HepG2 (cell line): Measurements from ENCODE around the gene PRSS27. TPM values are rescaled to one million over a fixed set of nuclear protein-coding genes. Genes with fewer than 3 reads are reported as not detected.
A peak's percentile ranks its signal among the peaks of the same experiment; 100 is the strongest.

Experiments
- ARNT ChIP-seq: fragments of 450-650 bp; IDR thresholded peaks from 2 replicates; pipeline ENCODE4 v1.6.1; 2017
- ASH2L ChIP-seq: fragments of 300-600, 200-600 bp; sonication (generic); IDR thresholded peaks from 2 replicates; pipeline ENCODE4 v1.7.0; 2017; ENCODE audit warnings: low read depth, mild to moderate bottlenecking, moderate library complexity, mixed read lengths, low read length; ENCODE audit not compliant: insufficient read length
- CEBPG ChIP-seq: IDR thresholded peaks from 2 replicates; pipeline ENCODE4 v1.6.1; 2016
- PAX8 ChIP-seq: sonication (generic); formaldehyde crosslinking; IDR thresholded peaks from 2 replicates; pipeline ENCODE4 v1.8.0; 2022; ENCODE audit warnings: mild to moderate bottlenecking, missing genetic modification reagents, borderline replicate concordance
- SNAI1 ChIP-seq: sonication (generic); formaldehyde crosslinking; IDR thresholded peaks from 2 replicates; pipeline ENCODE4 v1.5.0; 2020; ENCODE audit warnings: mild to moderate bottlenecking, missing genetic modification reagents, borderline replicate concordance
- U2AF1 ChIP-seq: fragments of 200-400 bp; formaldehyde crosslinking; optimal IDR thresholded peaks from 2 replicates; pipeline ENCODE3; 2017; ENCODE audit warnings: mild to moderate bottlenecking, low read depth, low read length
- ZMYM4 ChIP-seq: sonication (generic); formaldehyde crosslinking; IDR thresholded peaks from 2 replicates; pipeline ENCODE4 v1.8.1; 2023; ENCODE audit warnings: mild to moderate bottlenecking, missing genetic modification reagents
- ZNF232 ChIP-seq: sonication (generic); formaldehyde crosslinking; IDR thresholded peaks from 2 replicates; pipeline ENCODE4 v1.4.0; 2020; ENCODE audit warnings: missing genetic modification reagents, borderline replicate concordance
- ZNF431 ChIP-seq: sonication (generic); formaldehyde crosslinking; IDR thresholded peaks from 2 replicates; pipeline ENCODE4 v1.9.0; 2022; ENCODE audit warnings: missing genetic modification reagents, low read depth, mild to moderate bottlenecking, borderline replicate concordance
- ZNF605 ChIP-seq: sonication (generic); formaldehyde crosslinking; IDR thresholded peaks from 2 replicates; pipeline ENCODE4 v1.8.0; 2022; ENCODE audit warnings: mild to moderate bottlenecking, missing genetic modification reagents
- ZNF790 ChIP-seq: sonication (generic); formaldehyde crosslinking; IDR thresholded peaks from 2 replicates; pipeline ENCODE4 v1.8.0; 2022; ENCODE audit warnings: missing genetic modification reagents, mild to moderate bottlenecking, borderline replicate concordance
- polyA plus RNA-seq, 8 experiments: library from polyadenylated mRNA; depleted of rRNA in 3 of 8; stranded (reverse) in 7 of 8; unstranded in 1 of 8; fragments of >200 nt; fragmentation: Illumina TruSeq in 4 of 8; extraction: Trizol in 4 of 8; gene quantifications; 2 replicates each; pipeline versions ENCODE4 v1.2.1 to v1.2.3, GENCODE V29; 2011 to 2016; ENCODE audit warnings: low read depth in 4 of 8, missing spikeins in 1 of 8, mixed read lengths in 1 of 8; ENCODE audit not compliant: insufficient read depth in 1 of 8
- total RNA-seq, 5 experiments: library from RNA; depleted of rRNA; stranded (reverse); fragments of >200 nt; fragmentation: Illumina TruSeq; extraction: Trizol; gene quantifications; 2 replicates each; pipeline ENCODE4 v1.2.3, GENCODE V29; 2016; ENCODE audit warnings: low read depth in 1 of 5
- TF ChIP-seq, protein P1 (sequence below): sonication (generic); formaldehyde crosslinking; IDR thresholded peaks from 2 replicates; pipeline ENCODE4 v1.9.0; 2021; ENCODE audit warnings: mild to moderate bottlenecking, missing genetic modification reagents
- TF ChIP-seq, protein P2 (sequence below): sonication (generic); formaldehyde crosslinking; IDR thresholded peaks from 2 replicates; pipeline ENCODE4 v1.9.0; 2021; ENCODE audit warnings: missing genetic modification reagents, borderline replicate concordance
- TF ChIP-seq, protein P3 (sequence below): sonication (generic); formaldehyde crosslinking; IDR thresholded peaks from 2 replicates; pipeline ENCODE4 v1.4.0; 2020; ENCODE audit warnings: missing genetic modification reagents

Gene PRSS27
- total and polyA plus RNA-seq, 2 of the 13 experiments (the other 11 are each of a cell fraction or from before 2014, with no cell fraction given) = 0.20 to 0.73 TPM

DNA sequence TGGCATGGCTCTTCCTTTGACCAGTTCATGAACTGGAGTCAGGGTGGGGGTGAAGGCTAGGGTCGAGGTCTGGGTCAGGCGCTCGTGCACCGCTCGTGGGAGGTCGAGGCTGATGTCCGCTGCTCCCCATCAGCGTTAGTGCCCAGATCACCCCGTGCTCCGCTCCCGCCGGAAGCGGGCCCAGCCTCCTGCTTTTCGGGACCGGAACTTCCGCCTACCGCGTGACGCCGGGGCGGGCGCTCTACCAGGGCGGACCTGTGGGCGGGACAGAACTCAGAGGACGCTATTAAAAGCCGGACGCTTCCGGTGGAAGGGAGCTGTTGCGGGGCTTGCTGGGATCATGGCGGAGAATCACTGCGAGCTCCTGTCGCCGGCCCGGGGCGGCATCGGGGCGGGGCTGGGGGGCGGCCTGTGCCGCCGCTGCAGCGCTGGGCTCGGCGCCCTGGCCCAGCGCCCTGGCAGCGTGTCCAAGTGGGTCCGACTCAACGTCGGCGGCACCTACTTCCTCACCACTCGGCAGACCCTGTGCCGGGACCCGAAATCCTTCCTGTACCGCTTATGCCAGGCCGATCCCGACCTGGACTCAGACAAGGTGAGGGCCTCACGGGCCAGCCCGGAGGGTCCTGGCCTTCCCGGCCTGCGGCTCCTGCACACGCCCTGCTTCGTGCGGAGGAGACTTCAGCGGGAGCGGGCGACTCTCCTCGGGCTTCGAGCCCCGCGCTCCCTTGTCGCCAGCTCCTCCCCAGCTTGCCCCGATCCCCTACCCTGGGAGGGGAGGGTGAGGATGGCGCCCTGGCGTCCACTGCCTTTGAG is 37.6 kb downstream of the PRSS27 start, which contains the start of gene KCTD5 (continued):
- TF ChIP-seq, protein P1, sequence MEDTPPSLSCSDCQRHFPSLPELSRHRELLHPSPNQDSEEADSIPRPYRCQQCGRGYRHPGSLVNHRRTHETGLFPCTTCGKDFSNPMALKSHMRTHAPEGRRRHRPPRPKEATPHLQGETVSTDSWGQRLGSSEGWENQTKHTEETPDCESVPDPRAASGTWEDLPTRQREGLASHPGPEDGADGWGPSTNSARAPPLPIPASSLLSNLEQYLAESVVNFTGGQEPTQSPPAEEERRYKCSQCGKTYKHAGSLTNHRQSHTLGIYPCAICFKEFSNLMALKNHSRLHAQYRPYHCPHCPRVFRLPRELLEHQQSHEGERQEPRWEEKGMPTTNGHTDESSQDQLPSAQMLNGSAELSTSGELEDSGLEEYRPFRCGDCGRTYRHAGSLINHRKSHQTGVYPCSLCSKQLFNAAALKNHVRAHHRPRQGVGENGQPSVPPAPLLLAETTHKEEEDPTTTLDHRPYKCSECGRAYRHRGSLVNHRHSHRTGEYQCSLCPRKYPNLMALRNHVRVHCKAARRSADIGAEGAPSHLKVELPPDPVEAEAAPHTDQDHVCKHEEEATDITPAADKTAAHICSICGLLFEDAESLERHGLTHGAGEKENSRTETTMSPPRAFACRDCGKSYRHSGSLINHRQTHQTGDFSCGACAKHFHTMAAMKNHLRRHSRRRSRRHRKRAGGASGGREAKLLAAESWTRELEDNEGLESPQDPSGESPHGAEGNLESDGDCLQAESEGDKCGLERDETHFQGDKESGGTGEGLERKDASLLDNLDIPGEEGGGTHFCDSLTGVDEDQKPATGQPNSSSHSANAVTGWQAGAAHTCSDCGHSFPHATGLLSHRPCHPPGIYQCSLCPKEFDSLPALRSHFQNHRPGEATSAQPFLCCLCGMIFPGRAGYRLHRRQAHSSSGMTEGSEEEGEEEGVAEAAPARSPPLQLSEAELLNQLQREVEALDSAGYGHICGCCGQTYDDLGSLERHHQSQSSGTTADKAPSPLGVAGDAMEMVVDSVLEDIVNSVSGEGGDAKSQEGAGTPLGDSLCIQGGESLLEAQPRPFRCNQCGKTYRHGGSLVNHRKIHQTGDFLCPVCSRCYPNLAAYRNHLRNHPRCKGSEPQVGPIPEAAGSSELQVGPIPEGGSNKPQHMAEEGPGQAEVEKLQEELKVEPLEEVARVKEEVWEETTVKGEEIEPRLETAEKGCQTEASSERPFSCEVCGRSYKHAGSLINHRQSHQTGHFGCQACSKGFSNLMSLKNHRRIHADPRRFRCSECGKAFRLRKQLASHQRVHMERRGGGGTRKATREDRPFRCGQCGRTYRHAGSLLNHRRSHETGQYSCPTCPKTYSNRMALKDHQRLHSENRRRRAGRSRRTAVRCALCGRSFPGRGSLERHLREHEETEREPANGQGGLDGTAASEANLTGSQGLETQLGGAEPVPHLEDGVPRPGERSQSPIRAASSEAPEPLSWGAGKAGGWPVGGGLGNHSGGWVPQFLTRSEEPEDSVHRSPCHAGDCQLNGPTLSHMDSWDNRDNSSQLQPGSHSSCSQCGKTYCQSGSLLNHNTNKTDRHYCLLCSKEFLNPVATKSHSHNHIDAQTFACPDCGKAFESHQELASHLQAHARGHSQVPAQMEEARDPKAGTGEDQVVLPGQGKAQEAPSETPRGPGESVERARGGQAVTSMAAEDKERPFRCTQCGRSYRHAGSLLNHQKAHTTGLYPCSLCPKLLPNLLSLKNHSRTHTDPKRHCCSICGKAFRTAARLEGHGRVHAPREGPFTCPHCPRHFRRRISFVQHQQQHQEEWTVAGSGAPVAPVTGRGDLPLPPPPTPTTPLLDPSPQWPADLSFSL (CRISPR knock-in tag) = no peak
- TF ChIP-seq, protein P2, sequence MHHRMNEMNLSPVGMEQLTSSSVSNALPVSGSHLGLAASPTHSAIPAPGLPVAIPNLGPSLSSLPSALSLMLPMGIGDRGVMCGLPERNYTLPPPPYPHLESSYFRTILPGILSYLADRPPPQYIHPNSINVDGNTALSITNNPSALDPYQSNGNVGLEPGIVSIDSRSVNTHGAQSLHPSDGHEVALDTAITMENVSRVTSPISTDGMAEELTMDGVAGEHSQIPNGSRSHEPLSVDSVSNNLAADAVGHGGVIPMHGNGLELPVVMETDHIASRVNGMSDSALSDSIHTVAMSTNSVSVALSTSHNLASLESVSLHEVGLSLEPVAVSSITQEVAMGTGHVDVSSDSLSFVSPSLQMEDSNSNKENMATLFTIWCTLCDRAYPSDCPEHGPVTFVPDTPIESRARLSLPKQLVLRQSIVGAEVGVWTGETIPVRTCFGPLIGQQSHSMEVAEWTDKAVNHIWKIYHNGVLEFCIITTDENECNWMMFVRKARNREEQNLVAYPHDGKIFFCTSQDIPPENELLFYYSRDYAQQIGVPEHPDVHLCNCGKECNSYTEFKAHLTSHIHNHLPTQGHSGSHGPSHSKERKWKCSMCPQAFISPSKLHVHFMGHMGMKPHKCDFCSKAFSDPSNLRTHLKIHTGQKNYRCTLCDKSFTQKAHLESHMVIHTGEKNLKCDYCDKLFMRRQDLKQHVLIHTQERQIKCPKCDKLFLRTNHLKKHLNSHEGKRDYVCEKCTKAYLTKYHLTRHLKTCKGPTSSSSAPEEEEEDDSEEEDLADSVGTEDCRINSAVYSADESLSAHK (CRISPR knock-in tag) = no peak
- no peak for TF ChIP-seq U2AF1
- TF ChIP-seq, protein P3, sequence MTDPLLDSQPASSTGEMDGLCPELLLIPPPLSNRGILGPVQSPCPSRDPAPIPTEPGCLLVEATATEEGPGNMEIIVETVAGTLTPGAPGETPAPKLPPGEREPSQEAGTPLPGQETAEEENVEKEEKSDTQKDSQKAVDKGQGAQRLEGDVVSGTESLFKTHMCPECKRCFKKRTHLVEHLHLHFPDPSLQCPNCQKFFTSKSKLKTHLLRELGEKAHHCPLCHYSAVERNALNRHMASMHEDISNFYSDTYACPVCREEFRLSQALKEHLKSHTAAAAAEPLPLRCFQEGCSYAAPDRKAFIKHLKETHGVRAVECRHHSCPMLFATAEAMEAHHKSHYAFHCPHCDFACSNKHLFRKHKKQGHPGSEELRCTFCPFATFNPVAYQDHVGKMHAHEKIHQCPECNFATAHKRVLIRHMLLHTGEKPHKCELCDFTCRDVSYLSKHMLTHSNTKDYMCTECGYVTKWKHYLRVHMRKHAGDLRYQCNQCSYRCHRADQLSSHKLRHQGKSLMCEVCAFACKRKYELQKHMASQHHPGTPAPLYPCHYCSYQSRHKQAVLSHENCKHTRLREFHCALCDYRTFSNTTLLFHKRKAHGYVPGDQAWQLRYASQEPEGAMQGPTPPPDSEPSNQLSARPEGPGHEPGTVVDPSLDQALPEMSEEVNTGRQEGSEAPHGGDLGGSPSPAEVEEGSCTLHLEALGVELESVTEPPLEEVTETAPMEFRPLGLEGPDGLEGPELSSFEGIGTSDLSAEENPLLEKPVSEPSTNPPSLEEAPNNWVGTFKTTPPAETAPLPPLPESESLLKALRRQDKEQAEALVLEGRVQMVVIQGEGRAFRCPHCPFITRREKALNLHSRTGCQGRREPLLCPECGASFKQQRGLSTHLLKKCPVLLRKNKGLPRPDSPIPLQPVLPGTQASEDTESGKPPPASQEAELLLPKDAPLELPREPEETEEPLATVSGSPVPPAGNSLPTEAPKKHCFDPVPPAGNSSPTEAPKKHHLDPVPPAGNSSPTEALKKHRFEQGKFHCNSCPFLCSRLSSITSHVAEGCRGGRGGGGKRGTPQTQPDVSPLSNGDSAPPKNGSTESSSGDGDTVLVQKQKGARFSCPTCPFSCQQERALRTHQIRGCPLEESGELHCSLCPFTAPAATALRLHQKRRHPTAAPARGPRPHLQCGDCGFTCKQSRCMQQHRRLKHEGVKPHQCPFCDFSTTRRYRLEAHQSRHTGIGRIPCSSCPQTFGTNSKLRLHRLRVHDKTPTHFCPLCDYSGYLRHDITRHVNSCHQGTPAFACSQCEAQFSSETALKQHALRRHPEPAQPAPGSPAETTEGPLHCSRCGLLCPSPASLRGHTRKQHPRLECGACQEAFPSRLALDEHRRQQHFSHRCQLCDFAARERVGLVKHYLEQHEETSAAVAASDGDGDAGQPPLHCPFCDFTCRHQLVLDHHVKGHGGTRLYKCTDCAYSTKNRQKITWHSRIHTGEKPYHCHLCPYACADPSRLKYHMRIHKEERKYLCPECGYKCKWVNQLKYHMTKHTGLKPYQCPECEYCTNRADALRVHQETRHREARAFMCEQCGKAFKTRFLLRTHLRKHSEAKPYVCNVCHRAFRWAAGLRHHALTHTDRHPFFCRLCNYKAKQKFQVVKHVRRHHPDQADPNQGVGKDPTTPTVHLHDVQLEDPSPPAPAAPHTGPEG (CRISPR knock-in tag) = peak; percentile 77; the same call in 1 of the 2 replicates
- TF ChIP-seq ZNF605 (CRISPR knock-in tag) = peak; percentile 84
- TF ChIP-seq ZNF232 (CRISPR knock-in tag) = peak; percentile 92
- TF ChIP-seq ZNF790 = peak; percentile 95; the same call in 1 of the 2 replicates
- peak; percentile 96 for TF ChIP-seq ASH2L
- no peak for TF ChIP-seq PAX8 (CRISPR knock-in tag)
- no peak for TF ChIP-seq ARNT
- peak; percentile 46; the same call in 1 of the 2 replicates for TF ChIP-seq CEBPG (CRISPR knock-in tag)
- TF ChIP-seq SNAI1 (CRISPR knock-in tag) = no peak
- TF ChIP-seq ZMYM4 (CRISPR knock-in tag) = peak; percentile 65
- TF ChIP-seq ZNF431 (CRISPR knock-in tag) = peak; percentile 79
